HG02870 (cell line): Measurements from ENCODE around the gene TMEM176B.

Experiments used
- ATAC-seq: cut with Tn5 transposase; IDR thresholded peaks from one replicate; pipeline ENCODE4 v1.9.1; 2021; ENCODE audit warnings: mild to moderate bottlenecking, moderate library complexity; ENCODE audit not compliant: unreplicated experiment

The TMEM176B gene

DNA sequence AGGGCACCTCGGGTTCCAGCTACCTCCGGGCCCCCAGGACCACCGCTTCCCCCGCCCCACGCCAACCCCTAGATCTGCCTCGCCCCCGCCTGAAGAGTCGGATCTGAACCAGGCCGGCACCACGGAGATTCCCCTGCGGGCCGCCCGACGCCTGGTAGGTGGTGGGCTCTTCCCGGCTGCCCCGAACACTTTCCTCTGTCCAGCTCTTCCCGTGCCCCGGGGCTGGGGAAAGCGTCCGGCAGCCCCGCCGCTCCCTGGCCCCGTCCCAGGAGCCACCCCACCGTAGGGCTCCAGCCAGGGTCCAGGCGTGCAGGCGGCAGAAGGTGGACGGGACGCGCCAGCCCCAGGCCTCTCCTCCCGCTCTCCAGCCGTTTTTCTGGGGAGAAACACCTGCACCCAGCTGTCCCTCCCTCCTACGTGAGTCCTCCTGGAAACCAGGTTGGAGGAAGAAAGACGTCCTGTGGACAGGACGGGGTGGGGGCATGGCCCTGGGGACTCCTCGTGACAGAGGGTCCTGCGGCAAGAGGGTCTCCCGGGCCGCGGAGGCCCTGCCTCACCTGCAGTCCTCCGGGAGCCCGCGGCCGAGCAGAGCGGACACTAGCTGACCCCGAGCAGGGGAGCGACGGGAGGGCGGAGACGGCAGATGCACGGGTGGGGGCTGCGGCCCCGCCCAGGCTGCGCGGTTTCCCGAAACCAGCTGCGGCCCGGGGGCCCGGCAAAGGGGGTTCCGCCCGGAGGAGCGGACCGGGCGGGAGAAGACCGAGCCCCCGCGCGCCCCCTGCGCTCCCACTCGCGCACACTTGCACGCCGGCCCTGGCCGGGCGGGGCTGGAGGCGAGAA, at the start of gene TMEM176B:
TSS of gene TMEM176B (minus strand) at position 624 of the 840 bp plus-strand sequence. CDS start 3,795 bp downstream, outside the sequence.
- ATAC-seq: no peak

DNA sequence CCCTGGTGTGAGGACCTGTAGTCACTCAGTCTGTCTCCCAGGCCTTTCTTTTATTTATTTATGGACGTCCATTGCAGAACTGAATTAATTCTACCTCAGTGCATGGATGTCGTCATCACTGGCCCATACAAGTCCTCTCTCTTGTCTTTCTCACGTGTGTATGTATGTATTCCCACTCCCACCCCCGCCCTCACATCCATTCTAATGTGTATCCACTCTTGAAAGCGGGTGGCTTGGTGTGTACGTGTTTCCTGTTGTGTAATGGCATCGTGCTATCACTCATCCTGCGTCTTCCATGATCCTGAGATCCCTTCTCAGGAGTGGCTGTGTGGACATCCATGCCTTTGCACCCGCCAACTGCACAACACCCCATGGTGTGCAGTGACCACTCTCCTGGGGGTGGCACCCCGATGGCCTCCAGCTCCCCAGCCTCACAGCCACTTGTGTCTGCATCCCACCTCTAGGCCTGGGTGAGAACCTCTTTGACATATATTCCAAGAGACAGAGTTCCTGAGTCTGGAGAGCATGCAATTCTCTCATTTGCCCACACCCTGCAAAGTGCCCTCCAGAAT, 49.1 kb upstream of the TMEM176B start:
- no peak for ATAC-seq

DNA sequence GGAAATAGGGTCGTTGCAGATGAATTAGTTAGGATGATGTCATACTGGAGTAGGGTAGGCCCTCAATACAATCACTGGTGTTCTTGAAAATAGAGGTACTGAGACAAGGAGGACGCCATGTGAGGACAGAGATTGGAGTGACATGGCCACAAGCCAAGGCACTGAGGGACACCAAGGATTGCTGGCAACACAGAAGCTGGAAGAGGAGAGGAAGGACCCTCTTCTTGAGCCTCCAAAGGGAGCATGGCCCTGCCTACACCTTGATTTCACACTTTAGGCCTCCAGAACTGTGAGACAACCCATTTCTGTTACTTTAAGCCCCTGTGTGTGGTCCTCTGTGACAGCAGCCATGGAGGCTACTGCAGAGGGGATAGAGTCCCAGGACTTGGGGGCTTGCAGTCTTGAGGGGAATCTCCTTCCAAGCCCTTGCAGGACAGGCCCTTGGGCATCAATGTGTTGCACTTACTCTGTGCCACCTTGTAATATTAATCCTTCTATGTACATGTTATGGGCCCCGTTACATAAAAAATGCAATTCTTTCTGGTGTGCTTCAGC, 48.5 kb upstream of the TMEM176B start:
- ATAC-seq: no peak

DNA sequence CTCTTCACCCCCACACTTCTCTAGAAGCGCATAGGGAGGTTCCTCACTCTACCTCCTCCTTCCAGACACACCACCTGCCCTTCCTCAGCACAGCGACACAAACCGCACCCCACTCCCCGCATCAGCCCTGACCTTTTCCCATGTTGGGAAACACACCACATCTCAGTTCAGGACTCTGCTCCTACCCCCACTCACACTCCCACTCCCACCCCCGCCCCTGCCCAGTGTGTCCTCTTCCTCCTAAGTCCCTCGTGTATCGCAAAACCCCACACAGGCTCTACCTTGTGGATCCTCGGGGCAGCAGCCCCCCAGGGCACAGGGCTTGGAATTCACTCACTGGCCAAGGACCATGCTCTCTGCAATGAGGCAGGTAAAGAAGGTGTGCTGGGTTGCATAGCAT, 47.9 kb upstream of the TMEM176B start:
- no peak for ATAC-seq

DNA sequence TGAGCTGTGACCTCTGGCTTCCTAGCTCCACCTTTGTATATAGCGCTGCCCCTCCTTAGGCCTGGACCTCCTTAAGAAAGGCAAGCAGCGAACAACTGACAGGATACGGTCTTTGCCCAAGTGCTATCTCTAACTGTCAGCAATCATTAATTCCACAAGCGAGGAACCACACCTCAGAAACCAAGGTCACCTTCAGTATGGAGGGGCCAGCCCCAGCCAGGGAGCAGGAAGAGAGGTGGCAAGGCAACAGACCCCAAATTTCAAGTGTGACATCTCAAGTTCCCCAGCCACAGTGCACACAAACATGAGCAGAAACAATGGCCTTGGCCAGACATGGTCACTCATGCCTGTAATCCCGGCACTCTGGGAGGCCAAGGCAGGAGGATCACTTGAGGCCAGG, 47.4 kb upstream of the TMEM176B start:
- no peak for ATAC-seq

DNA sequence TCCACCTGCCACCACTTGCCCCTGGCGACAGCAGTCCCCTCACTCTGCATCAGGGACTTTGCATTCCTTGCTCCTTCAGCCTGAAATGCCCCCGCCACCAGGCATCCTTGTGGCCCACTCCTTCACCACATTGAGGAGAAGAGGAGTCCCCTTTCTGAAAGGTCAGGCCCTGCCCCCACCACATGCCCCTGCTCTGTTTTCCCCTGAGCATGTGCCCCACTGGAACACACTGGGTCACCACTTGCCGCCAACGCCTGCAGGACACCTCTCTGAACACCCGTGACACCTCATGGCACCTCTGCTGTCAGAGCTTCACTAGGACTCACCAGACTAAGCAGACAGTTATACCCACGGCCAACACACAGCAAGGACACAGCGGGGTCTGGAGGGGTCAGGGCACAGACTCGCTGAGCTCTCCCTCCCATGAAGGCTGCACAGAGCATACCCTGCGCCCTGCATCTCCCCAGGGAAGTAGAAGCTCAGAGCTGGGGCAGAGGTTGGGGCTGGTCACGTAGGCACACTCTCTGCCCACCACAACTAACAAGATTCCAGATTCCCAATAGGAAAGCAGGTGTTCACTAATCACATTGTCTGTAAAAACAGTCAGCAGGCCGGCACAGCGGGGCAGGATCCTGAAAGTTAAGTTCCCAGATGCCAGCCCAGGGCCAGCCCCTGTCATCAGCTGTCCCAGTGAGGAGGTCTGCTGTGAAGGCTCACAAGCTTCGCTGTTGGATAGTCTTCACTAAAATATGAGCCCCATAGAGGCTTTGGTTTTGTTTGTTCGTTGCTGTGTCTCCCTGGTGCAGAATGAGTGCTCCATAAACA, 46.3 kb upstream of the TMEM176B start:
- ATAC-seq: no peak

DNA sequence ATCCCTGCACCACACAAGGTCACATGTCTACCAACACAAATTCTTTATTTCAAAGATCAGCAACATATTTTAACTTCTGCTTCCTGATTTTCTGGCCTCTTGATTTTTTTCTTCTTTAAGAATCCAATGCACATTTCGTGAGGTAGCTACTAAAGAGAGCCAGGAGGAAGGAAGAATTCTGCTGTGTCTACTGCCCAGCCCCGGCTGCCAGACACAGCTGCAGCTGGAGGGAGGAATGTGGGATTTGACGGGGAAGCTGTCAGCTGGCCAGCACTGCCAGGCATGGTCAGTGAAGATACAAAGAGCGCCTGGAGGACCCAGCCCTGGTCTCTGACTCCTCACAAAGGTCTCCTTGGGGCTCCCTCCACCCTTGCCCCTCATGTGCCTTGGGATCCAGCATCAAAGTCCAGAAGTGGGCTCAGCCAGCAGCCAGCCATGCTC, 45.3 kb upstream of the TMEM176B start:
- no peak for ATAC-seq

DNA sequence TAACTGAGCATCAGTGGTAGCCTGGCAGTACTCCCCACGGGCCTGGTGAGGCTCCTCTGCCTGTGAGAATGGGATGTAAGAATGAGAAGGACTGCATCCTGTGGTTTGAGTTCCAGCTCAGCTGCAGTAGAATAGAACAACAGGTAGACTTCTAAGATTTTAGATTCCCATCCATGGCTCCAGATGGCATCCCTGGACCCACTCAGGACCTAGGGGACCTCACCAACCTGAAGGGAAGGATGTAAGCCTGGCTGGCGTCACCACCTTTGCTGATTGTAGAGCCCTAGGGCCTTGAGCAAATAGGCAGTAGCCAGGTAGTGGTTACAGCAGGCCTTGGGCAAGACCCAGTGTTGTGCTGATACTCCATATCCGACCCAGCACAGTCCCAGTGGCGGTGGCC, 42.6 kb upstream of the TMEM176B start:
- no peak for ATAC-seq

DNA sequence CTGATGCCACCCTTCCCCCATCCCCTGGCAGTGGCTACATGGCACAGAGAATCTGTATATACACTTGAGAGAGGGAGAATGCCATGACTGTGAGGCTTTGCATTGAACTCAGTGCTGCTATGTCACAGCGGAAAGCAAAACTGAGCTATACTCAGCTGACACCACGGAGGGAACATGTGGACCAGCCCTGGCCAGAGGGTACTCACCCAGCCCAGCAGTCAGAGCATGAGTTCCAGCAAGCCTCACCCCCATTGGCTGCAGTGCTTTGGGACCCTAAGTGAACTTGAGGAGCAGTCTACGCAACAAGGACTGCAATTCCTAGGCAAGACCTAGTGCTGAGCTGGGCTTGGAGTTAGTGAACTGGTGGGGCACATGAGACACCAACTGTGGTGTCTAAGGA, 41.9 kb upstream of the TMEM176B start:
- no peak for ATAC-seq

DNA sequence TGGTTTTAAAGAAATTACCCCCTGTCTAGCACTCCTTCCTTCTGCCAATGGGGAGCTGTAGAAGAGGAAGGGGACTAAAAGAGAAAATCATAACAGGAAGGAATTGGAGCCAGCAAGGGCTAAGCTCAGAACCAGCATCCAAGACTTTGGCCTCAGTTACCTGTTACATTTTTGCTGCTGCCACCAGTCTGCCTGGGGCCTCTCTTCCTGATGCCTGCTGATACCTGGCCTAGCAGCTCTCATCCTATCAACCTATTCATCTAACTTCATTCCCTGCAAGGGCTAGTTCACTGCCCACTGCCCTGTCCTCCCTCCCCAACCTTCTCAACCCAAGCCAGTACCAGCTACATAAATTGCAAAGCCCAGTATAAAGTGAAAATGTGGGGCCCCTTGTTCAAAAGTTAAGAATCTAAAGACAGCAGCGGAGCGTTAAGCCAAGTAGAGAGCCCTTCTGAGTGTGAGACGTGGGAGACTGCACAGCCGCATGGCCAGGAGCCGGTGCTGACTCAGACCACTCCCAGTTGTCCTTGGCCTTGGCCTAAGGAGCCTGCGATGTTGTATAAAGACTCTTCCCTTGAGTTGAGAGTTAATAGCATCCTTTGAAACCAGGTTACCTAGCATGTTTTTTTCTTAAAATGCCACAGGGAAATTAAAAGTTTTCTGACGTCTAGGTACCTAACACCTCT, 38.9 kb upstream of the TMEM176B start:
- ATAC-seq: no peak

DNA sequence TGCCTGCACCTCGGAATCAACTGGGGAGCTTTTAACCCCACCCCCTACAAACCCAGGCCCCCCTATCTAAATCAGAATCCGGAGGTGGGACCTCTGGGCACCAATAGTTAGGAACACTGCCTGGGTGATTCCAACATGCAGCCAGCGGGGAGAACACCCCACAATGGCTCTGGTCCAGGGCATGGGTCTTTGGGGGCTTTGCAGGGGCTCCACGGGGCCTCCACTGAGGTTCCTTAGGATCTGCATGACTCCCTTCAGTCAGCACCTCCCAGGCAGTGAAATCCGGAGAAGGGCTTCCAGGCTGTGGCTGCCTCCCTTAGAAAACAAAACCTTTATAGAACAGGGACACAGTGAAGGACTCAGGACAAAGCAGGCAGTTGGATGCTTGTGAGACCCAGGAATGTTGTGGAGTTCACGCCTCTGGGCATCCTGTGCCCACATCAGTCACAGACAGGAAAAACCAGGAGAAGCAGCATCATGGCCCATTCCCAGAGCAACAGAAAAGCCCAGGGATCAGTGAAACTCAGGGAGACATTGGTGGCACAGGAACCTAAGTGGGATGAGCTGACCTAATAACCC, 35.6 kb upstream of the TMEM176B start:
- no peak for ATAC-seq

DNA sequence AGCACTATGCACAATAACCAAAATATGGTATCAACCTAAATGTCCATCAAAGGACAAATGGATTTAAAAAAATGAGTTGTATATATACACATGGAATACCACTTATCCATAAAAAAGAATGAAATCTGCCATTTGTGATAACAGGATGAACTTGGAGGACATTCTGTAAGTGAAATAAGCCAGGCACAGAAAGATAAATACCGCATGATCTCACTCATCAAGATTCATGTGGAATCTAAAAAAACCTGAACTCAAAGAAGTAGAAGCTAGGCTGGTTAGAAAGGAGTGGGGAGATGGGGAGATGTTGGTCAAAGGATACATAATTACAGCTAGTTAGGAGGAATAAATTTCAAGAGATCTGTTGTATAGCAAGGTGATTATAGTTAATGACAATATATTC, 34.9 kb upstream of the TMEM176B start:
- ATAC-seq: no peak

DNA sequence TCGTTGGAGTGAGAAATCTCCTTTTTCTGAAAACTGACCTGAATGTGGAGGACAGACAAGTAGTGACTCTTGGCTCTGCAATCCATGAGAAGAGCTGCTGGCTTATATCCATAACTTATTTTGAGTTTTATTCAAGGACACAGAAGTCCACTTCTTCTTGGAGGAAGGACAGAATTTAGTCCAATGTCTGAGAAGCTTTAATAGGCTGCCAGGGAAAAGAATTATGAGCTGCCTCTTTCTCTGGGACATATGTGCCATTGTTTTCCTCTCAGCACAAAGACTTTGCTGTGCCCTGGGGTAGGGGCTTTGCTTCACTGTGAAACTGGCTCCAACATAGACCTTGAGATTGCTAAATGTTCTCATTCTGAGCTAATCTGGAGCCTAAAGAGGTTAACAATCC, 31.7 kb upstream of the TMEM176B start:
- ATAC-seq: no peak

DNA sequence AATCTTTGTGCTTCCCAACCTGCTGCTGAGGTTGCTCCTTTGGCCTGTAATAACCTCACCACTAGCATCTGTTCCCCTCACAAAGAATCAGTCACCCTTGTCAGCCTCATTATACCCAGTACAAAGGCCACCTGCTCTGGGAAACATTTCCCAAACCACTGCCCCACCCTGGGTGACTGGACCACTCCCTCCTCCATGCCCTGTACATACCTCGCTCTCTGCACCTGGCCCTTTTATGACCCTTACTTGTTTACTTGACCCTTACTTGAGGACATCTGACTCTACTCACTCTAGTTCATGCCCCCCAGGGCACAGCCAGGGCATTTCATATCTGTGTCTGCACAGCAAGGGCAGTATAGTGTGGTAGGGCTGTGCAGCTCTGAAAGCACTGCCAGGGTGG, 30.8 kb upstream of the TMEM176B start:
- ATAC-seq: no peak

DNA sequence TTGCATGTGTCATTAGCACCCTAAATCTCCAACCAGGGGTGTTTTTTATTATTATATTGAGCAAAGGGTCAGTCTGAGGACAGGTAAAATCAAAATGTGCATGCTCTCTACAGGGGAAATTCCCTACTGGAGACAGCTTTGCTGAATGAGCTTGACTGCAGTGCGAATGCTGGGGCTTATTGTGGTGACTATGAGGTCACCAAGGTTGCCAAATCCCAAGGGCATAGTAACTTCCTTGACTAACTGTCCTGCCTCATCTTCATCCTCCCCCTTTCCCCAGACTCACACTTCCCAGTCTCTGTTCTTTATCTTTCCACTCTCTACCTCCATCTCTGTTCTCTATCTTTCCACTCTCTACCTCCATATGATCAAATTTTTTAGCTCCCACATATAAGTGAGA, 29.3 kb upstream of the TMEM176B start:
- no peak for ATAC-seq

DNA sequence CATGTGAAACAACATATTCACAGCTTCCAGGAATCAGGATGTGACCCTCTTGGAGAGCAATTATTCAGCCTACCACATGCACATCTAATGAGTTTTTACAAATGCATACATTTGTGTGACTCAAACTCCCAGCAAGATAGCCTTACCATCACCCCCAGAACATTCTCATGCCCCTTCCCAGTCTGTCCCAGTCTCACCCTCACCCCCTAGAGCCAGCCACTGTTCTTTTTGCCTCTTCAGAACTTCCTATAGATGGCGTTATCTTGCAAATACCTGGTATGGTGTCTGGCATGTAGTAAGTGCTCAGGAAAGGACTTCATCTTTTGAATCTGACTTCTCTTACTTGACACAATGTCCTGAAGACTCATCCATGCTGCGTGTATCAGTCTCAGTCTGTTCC, 28.2 kb upstream of the TMEM176B start:
- no peak for ATAC-seq

DNA sequence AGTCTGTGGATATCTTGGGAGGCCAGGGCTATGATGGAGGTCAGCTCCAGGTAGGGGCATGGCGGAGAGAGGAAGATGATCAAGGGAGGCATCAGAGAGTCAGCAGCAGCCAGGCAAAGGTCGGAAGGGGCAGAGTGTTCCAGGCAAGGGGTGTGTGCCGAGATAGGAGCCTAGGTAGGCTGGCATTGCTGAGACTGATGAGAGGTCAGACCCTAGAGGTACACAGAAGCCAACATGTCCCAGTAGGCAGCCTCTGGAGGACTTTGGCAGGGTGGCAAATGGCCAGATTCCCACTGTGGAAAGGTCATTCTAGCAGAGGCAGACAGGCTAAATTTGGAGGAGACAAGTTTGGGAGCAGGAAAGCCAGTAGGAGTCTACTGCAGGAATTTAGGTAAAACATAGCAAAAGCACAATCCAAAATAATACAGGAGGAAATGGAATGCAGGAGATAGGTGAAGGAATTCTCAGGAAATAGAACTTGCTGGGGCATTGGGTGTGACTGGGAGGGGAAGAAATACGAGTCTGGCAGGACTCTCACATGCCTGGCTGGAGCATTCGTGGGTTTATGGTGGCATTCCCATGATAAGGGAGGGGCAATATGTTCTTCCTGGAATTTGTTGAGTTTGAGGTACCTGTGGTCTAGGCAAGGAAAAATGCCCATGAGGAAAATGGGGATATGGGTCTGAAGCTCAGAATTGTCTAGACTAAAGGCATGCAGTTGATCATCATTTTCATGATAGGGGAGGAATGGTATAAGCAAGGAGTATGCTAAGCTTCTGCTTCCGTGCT, 26.1 kb upstream of the TMEM176B start:
- ATAC-seq: no peak

DNA sequence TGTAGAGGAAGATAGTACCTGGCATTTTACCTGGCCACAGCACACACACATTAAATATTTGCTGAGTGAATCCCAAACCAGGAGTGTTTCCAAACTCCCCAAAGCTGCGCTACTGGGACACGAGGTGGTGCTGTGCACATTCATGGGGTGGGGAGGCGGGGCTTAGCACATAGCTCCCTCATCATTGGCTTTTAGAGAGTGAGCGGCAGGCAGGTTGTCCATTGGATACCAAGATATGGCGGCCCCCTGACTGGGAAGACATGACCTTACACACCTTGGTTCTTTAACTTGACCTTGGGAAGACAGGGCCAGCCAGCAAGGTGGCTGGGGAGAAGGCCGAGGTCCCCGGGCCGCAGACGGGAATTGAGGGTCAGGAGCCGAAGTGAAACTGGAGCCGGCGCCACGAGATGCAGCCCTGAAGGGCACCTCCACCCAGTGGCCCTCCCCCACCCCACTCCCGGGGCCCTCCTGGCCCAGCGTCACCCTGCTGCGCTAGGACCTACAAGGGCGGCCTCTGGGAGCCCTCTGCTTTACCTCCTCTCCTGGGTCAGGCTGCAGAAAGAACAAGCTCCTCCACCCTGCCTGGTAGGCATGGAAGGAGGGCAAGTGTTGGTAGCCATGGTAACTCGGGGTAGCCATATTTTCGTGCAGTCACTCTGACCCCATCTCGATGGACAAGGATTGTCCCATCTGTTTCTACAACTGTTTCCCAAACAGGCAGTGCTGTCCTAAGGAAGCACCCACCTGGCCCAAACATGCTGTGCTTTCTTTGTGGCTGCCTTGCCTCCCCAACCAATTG, 24.4 kb upstream of the TMEM176B start:
- ATAC-seq: no peak
